ENCODE results near the gene USP2.

The USP2 gene

DNA sequence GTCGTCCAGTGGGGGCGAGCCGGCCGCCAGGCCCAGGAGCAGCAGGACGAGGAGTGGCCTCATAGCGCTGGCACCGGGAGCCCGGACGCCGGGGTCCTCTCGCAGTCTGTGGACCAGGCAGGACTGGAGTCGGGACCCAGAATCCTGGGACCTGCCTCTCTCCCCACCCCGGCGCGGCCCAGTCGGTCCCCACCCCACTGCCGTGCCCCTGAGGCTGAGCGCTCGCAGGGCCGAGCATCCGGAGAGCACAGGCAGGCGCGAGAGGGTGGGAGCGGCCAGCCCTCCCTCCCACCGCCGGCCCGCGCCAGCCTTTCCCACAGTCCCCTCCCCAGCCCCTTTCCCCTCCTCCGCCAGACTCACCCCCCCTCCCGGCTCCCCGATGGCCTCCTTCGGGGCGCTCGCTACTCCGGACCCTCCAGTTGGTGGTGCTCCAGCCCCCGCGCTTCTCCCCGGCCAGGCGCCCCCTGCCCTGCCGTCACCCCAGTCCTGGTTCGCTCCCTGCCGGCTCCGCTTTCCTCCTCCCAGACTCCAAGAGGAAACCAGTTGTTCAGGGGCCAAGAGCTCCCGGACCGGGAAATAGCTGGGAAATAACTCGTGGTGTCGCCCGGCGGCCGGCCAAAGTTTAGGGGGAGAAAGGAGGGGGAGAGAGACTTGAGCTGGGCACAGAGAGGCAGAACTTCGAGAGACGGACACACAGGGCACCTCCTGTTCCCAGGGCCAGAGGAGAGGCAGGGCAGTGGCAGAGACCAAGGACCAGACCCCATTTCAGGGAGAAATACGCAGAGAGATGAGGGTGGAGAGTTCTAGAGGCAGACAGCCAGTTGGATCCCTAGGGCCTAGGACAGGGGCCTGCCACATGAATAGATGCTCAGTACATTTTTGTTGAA is 40.9 kb downstream of the USP2 start, which contains the start of gene C1QTNF5:
Gene C1QTNF5 (minus strand): TSS at position 549 of the 887 bp plus-strand sequence. CDS start 486 bp downstream, at position 63.
- DNase-seq: no peak

DNA sequence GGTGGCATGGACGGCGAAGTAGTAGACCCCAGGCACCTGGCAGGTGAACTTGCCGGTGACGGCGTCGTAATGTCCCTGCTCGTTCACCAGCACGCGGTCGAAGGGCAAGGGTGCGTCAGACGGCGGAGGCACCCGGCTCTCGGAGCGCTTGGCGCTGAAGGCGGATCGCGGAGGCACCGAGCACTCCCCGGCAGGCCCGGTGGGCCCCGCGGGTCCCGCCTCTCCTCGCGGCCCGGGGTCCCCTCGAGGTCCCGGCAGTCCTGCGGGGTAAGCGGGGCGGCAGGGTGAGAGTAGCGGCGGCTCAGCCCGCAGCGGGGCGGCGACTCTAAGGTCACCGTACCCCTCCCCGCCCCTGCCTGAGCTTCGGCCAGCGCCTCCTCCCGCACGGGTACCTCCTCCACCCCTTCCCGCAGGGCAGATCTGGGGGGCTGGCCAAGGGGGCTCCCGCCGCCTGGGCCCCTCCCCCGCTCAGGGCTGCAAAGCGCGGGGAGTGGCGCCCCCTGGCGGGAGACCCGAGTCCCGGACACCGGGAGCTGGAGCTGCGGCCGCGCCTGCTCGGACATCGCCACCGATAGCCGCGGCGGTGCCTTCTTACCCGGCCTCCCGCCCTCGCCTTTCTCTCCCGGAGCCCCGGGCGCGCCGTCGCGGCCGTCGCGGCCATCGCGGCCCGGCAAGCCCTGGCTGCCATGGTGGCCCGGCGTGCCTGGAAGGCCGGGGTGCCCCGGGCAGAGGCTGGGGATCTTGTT is 41.7 kb downstream of the USP2 start:
- peak; percentile 51 for DNase-seq

DNA sequence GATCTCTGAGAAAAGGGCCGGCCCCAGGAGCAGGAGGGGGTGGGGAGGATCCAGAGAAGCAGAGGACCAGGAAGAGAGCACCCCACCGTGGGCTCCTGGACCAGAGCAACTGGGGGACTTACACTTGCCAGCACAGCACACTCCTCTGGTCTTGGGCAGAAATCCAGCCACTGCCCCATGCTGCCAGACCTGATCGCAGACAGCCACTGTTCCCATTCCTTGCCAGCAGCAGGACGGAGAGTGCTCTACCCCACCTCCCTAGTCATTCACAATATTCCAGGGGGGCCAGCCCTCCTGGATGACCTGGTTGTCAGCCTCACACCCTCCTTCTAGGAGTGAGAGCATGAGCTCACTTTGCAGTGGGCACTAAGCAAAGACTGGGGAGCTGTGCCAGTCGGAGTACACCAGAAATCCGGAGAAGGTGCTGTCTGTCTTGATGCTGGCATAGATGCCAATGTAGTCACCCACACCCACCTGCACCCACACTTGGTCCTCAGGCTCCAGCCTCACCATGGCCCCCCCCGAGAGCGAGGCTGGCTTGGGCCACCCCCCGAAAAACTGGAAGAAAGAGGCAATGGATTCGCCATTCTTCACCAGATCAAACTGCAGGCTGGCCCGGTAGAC is 42.4 kb downstream of the USP2 start:
- no peak for DNase-seq

DNA sequence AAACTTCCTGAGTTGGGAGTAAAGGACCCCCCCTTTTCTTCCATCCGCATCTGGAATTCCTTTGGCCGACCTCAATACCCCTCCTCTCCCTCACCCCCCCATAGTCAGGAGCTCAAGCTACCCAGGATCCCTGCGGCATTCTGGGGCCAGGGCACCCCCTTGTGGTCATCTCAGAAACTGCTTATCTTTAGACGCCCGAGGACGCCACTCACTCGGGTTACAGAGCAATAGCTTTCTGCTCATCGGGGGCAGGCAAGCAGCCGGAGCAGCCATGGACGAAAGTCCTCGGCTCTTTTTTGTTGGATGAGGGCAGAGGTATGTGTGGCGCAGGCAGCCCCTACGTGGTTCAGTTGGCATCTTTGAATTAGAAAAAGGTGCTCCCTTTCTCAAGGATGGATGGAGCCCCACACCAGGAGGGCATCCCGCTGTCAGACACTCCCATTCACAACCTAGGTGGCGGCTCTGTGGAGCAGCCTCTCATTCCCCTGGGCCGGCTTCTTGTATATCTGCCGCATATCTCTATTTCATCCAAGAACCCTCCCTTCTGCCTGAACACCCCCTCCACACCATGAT is 43.1 kb downstream of the USP2 start:
- peak; percentile 62 for DNase-seq

DNA sequence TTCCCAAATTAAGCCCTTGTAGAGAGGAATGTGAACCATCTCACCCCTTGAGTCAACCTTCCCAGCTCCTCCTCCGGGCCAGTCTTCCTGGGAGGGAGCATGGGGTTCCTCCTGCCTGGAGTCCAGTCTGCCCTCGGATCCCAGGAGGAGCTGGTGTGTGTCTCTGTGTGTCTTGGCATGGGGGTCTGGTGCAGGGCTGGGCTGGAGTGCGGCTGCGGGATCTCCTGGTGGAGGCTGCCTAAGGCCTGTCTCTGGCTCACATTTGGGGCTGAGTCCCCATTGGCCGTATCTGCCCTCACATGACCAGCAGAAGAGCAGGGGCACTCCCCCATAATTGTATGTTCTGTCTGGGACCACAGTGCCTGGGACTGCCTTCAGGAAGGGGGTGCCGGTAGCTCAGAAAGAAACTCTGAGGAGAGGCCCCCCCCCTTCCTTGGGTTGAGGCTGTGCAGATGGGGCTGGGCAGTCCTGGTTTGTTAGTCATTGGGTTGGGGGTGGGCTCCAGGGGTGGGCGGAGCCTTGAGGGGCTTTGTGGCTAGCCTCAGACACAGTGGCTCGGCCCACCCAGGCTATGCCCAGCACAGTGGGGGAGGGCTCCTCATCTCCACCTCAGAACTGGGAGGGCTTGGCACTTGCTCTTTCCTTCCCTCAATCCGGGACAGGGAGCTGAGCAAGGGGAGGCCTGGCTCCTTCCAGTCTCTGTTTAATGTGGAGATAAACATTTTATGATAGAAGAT is 43.7 kb downstream of the USP2 start:
- DNase-seq: no peak

DNA sequence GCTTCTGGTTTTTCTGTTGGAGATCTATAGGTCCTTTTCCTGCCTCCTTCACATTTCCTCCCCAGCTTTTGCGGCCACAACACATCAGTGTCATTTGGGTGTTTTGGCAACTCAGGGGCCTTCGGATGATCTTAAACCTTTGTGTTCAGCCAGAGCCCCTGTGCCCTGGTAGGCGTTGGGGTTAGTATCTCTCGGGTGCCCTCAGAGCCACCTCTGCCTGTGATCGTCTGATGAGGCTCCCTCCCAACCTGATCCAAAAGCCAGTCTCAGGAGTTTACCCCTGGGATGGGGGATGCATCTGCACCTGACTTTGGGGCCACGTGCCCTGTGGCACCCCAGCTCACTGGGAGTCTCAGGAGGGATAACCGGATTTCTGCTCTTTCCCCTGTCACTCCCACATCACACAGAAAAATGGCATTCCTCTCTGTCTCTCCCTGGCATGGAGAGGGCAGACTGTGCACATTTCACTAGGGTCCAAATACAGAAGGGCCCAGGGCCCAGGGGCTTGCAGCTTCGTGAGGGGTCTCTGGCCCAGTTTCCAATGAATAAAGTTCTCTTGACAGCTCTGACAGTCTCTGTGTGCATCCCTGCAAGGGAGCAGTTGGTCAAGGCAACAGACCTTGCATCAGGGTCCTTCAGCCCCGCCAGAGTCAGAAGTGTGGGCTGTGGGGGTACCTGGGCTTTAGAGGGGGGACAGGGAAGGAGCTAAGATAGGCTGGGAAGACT is 44.6 kb downstream of the USP2 start:
- DNase-seq: no peak

DNA sequence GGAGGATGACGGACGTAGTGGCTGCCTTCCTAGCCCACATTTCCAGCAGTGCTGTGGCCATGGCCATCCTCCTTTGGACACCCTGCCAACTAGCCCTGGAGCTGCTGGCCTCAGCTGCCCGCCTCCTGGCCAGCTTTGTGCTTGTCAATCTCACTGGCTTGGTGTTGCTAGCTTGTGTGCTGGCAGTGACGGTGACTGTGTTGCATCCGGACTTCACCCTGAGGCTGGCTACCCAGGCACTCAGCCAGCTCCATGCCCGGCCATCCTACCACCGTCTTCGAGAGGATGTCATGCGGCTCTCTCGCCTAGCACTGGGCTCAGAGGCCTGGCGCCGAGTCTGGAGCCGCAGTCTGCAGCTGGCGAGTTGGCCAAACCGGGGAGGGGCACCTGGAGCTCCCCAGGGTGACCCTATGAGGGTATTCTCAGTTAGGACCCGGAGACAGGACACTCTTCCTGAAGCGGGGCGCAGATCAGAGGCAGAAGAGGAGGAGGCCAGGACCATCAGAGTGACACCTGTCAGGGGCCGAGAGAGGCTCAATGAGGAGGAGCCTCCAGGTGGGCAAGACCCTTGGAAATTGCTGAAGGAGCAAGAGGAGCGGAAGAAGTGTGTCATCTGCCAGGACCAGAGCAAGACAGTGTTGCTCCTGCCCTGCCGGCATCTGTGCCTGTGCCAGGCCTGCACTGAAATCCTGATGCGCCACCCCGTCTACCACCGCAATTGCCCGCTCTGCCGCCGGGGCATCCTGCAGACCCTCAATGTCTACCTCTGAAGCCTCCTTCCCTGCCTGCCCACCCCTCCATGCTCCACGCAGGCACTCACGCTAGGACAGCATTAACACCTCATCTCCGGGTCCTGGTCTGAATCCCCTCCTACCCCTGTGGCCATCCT is 45.6 kb downstream of the USP2 start:
- no peak for DNase-seq

DNA sequence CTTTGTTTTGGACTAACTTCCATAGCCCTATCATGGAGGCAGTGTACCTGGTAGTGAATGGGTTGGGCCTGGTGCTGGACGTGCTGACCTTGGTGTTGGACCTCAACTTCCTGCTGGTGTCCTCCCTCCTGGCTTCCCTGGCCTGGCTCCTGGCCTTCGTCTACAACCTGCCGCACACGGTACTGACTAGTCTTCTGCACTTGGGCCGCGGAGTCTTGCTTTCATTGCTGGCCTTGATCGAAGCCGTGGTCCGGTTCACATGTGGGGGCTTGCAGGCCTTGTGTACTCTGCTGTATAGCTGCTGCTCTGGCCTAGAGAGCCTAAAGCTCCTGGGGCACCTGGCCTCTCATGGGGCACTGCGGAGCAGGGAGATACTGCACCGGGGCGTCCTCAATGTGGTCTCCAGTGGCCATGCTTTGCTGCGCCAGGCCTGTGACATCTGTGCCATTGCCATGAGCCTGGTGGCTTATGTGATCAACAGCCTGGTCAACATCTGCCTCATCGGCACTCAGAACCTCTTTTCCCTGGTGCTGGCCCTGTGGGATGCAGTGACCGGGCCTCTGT is 46.3 kb downstream of the USP2 start:
- no peak for DNase-seq

DNA sequence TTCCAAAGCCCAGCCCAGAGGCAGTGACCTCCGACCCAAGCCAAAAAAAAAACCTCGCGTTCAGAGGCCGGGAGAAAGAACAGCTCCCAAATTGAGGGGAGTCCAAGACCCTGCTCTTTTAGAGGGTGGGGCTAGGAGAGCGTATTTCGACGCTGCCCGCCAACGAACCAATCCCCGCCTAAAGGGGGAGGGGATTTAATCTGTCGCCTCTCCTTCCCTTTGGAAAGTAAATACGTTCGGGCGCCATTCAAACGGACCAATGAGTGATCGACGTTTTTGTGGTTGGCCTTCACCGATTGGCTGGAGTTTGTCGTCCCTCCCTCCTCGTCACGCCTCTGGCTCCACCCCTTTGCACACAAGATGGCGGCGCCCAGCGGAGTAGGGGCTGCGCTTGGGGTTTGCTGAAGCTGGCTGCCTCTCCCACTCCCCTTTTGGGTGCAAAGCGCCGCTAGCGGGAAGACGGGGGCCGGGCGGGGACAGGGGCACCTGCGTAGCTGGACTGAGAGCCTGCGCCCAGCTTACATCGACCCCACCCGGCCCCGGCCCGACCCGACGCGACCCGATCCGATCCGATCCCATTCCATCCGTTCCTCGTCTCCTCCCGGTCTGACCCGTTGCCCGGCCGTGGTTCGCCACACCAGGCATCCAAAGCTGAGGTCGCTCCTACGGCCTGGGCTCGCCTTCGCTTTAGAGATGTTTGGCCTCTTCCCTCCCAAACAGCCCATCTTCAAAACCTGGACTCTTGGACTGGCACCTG is 47.1 kb downstream of the USP2 start, which contains the start of gene RNF26:
Gene RNF26 (plus strand): TSS at position 354 of the 757 bp plus-strand sequence. CDS start 596 bp downstream, outside the sequence.
- DNase-seq: peak; percentile 89

DNA sequence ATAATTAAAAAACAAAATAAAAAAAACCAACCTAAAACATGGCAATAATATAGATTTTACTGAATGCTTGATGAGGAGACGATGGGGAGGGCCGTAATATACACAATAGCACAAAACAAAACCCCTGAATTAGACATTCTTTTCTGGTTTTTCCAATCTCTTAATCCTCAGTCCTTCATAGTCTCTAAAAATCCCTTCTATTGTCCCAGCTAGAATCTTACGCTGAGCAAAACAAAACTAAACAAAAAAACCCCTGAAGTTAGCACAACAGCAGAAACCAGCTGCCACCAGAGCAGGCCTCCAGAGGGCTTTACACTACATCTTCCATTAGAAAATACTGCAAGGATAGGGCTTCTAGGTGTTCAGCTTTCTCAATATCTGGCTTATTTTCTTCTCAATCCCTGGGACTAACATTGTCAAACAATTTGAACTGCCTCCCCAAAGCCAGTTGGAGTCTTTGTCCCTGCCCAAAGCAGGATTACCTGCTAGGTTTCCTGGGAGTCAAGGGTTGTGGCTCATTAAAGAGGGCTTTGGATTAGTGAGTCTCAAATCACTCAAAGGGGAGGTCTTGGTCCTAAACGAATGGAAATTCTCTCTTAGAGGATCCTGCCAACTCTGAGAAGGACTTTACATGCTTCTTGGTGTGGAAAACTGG is 49.3 kb downstream of the USP2 start:
- no peak for DNase-seq

DNA sequence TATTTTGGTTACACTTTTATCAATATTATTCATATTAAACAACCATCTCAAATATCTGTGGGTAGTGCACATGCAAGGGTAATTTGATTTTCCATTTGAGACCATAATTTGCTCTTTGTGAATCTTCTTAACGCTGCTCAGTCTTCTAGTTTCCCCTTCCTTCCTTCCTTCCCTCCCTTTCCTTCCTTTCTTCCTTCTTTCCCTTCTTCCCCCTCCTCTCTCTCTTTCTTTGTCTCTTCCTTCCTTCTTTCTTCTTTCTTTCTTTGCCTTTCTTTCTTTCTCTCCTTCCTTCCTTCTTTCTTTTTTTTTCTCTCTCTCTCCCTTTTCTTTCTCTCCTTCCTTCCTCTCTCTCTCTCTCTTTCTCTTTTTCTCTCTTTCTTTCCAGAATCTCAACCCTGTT is 51.3 kb downstream of the USP2 start:
- no peak for DNase-seq

DNA sequence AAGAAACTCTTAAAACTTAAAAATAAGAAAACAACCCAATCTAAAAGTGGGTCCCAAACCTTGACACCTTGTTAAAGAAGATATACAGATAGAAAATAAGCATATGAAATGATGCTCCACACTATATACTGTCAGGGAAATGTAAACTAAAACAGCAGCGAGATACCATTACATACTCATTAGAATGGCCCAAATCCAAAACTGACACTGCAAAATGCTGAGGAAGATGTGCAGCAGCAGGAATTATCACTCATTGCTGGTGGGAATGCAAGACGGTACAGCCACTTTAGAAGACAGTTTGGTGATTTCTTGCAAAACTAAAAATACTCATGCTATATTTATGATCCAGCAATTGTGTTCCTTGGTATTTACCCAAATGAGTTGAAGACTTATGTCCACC is 52.2 kb downstream of the USP2 start:
- DNase-seq: no peak

DNA sequence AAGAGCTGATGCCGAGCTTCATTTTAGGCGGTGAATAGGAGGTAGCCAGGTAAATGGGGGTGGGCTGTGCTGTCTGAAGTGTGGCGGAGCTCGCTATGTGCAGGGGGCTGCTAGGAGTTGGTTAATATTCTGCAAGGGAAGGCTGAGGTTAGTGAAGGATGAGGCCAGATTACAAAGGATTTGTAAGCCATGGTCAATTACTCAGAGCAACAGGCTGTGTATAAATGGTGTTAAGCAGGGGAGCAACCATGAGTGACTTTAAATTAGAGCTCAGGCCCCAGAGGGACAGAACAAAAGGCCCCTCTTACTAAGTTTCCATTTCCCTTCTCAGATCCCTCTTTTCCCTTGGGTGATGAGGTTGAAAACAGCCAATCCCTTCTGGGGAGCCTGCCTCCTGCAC is 57.3 kb downstream of the USP2 start:
- DNase-seq: no peak

DNA sequence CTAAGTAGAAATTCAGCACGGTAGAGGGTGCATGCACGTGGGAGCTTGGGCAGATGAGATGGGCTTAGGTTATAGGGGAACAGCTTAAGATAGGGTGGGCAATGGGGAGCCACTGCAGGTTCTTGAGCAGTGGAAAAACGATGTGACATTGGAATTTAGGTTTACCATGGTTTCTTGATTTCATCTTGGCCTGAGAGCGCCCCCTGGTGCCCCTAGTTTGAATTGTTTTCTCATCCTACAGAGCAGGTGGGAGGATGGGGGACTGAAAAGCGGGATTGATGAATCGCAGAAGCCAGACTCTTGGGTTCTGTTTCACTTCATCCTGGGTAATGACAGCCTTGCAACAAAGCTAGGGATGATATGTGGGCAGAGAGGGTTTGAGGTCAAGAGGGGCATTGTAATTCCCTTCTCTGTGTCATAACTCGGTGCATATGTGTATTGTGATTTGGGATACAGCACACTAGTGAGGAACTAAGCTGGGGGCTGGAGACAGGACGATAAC is 57.9 kb downstream of the USP2 start:
- peak; percentile 77 for DNase-seq

DNA sequence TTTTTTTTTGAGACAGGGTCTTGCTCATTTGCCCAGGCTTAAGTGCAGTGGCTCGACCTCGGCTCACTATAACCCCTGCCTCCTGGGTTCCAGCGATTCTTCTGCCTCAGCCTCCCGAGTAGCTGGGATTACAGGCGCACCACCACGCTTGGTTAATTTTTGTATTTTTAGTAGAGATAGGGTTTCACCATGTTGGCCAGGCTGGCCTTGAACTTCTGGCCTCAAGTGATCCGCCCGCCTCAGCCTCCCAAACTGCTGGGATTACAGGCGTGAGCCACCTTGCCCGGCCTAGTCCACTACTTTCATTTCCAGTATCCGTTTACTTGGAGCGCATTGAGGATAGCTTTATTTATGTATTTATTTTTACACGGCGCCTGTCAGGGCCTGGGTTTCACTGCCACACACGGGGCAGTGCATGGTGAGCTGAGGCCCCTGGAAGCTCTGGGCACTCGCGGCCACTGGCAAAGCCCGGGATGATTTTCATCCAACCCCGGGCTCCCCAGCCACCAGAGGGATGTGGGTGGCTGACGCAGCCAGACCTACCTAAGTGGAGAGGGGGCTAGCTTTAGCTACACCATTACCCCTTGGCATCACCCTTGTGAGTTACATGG is 58.5 kb downstream of the USP2 start:
- DNase-seq: no peak

DNA sequence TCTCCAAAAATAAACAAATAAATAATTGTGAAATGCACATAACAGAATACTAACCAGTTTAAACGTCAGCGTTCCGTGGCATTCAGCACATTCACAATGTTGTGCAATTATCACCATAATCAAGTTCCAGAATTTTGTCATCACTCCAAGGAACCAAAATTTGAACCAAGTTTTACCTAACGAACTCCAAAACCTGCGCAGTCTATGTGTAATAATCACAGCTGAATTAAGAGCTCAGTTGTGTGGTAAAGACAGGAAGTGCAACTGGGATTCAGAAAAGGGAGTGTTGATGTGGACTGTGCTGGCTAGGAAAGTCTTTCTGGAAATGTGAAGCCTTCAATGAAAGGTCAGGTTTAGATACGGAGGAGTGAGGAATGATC is 59.1 kb downstream of the USP2 start:
- no peak for DNase-seq

DNA sequence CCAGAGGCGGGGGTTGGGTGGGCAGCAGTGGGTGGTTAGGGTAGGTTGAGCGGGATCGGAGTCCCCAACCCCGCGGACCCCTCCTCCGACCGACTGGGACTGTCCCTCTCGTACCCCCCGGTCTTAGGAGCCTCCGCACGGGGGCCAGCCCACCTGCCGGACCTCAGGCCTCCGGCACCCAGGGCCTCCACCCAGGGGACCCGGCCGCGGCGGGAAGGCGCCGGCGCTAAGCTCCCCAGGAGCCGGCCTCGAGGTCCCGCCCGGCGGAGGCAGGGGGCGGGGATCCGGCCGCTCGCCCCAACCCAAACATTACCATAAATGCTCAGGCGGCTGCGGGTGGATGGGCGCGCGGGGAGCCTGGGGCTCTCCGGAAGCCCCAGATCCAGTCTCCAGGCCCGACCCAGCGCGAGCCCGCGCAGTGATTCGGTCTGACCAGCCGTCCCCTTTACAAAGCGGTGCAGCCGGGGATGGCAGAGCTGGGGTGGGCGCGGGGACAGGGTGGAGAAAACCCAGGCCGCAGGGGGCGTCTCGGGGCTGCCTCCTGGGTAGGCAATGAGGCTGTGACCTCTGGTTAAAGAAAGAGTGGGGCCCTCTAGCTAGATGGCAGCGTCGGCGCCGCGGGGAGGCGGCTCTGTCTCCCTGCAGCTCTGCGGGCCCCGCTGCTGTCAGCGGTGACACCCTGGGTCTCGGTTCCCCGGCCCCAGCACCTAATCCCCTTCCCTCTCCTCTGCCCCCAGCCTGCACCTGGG is 60.5 kb downstream of the USP2 start:
- peak; percentile 45 for DNase-seq

All from stimulated activated CD4-positive, alpha-beta T cell treated with anti-CD3 and anti-CD28 coated beads, Interleukin-4, amount 100 ng/mL, for 1 hour (primary cell).